NAMALWA (cell line): ENCODE data around the gene RAD51B.
"Not testable (repeated sequence)": the region's sequence is repeated elsewhere in the genome, so short reads cannot be mapped to it uniquely, and the experiment has no call there.

ENCODE experiments used
- DNase-seq: peaks from one replicate; pipeline ENCODE4 v3.0.0-alpha.2; 2015; ENCODE audit warnings: low spot score

The RAD51B gene

GRCh38 chr14:67986131-67986841 lies 166.7 kb downstream of the RAD51B start:
- DNase-seq, result no peak

- DNase-seq, result no peak
Measured at GRCh38 chr14:67987606-67988005, 168.0 kb downstream of the RAD51B start.

GRCh38 chr14:67988210-67988609 lies 168.6 kb downstream of the RAD51B start:
- DNase-seq, result not testable (repeated sequence)

GRCh38 chr14:67990576-67990975 lies 171.0 kb downstream of the RAD51B start:
- no peak for DNase-seq

GRCh38 chr14:67994531-67994930 lies 175.0 kb downstream of the RAD51B start:
- DNase-seq, result no peak

- DNase-seq, result no peak
Measured at GRCh38 chr14:67996235-67996634, 176.7 kb downstream of the RAD51B start.

GRCh38 chr14:67998834-67999233 lies 179.3 kb downstream of the RAD51B start:
- no peak for DNase-seq

- DNase-seq, result no peak
Measured at GRCh38 chr14:67999290-67999689, 179.7 kb downstream of the RAD51B start.

GRCh38 chr14:67999705-68000384 lies 180.3 kb downstream of the RAD51B start:
- no peak for DNase-seq

GRCh38 chr14:68000511-68000910 lies 180.9 kb downstream of the RAD51B start:
- no peak for DNase-seq

- DNase-seq, result no peak
Measured at GRCh38 chr14:68008491-68008890, 188.9 kb downstream of the RAD51B start.

- no peak for DNase-seq
Measured at GRCh38 chr14:68011406-68012028, 191.9 kb downstream of the RAD51B start.

GRCh38 chr14:68012871-68013270 lies 193.3 kb downstream of the RAD51B start:
- DNase-seq, result no peak

GRCh38 chr14:68013326-68013725 lies 193.7 kb downstream of the RAD51B start:
- no peak for DNase-seq

GRCh38 chr14:68014771-68015170 lies 195.2 kb downstream of the RAD51B start:
- DNase-seq, result no peak

- no peak for DNase-seq
Measured at GRCh38 chr14:68015356-68016254, 196.0 kb downstream of the RAD51B start.

GRCh38 chr14:68016255-68016914 lies 196.8 kb downstream of the RAD51B start:
- DNase-seq, result no peak

GRCh38 chr14:68018598-68018997 lies 199.0 kb downstream of the RAD51B start:
- DNase-seq, result no peak

- no peak for DNase-seq
Measured at GRCh38 chr14:68020493-68020892, 200.9 kb downstream of the RAD51B start.

- peak; percentile 1 for DNase-seq
Measured at GRCh38 chr14:68020999-68021663, 201.6 kb downstream of the RAD51B start.

- DNase-seq, result no peak
Measured at GRCh38 chr14:68027276-68027675, 207.7 kb downstream of the RAD51B start.
